Suprapubic skin (tissue), 4 donors: Measurements from ENCODE around the gene ST8SIA6. TPM values are rescaled to one million over a fixed set of nuclear protein-coding genes. Genes with fewer than 3 reads are reported as not detected.
"Not testable (repeated sequence)": the region's sequence is repeated elsewhere in the genome, so short reads cannot be mapped to it uniquely, and the experiment has no call there.

Experiments used
- DNase-seq, 2 donors: peaks; one replicate each; pipeline ENCODE4 v3.0.0-alpha.2; 2019; ENCODE audit warnings: low spot score in 2 of 2
- H3K27ac ChIP-seq: fragments of 200-600 bp; sonication (generic); one replicate; pipeline ENCODE4 v1.5.1; 2019
- H3K27me3 ChIP-seq: fragments of 200-600 bp; sonication (generic); one replicate; pipeline ENCODE4 v1.5.1; 2019
- H3K36me3 ChIP-seq: fragments of 200-600 bp; sonication (generic); one replicate; pipeline ENCODE4 v1.5.1; 2019
- H3K4me1 ChIP-seq: fragments of 200-600 bp; sonication (generic); one replicate; pipeline ENCODE4 v1.5.1; 2019
- H3K4me3 ChIP-seq: fragments of 200-600 bp; sonication (generic); one replicate; pipeline ENCODE4 v1.5.1; 2019; ENCODE audit warnings: mild to moderate bottlenecking
- H3K9me3 ChIP-seq: fragments of 200-600 bp; sonication (generic); one replicate; pipeline ENCODE4 v1.5.1; 2019
- EP300 ChIP-seq: sonication (generic); formaldehyde crosslinking; IDR thresholded peaks from one replicate; pipeline ENCODE4 v1.6.1; 2017; ENCODE audit warnings: antibody characterized with exemption
- POLR2A ChIP-seq, 2 donors: fragments of 450-650 bp; IDR thresholded peaks; one replicate each; pipeline ENCODE4 v1.6.1; 2017; ENCODE audit warnings: antibody characterized with exemption in 2 of 2, mild to moderate bottlenecking in 2 of 2, moderate library complexity in 2 of 2
- POLR2AphosphoS5 ChIP-seq, 3 donors: sonication (generic); formaldehyde crosslinking; IDR thresholded peaks; one replicate each; pipeline ENCODE4 v1.6.1; 2017; ENCODE audit warnings: antibody characterized with exemption in 3 of 3
- WGBS: methylation state at CpG from one replicate; pipeline ENCODE4 v1.1.5; 2018; 5-methylcytosine and 5-hydroxymethylcytosine counted together
- total RNA-seq, 4 donors: library from RNA; depleted of rRNA; stranded (reverse); fragments of >200 nt; gene quantifications; one replicate each; pipeline ENCODE4 v1.1.0, GENCODE V29; 2016
- TF ChIP-seq, protein P1 (sequence below), 2 donors: fragments of 200-600 bp in 1 of 2; fragments of 450-650 bp in 1 of 2; sonication (generic) in 1 of 2; IDR thresholded peaks; one replicate each; pipeline ENCODE4 v1.5.1; 2016 to 2019; ENCODE audit warnings: antibody characterized with exemption in 2 of 2, mild to moderate bottlenecking in 1 of 2, moderate library complexity in 1 of 2

ST8SIA6 gene
- total RNA-seq, 4 donors from 2014 or later = 1.2 to 5.2 (median 3.2) TPM

DNA sequence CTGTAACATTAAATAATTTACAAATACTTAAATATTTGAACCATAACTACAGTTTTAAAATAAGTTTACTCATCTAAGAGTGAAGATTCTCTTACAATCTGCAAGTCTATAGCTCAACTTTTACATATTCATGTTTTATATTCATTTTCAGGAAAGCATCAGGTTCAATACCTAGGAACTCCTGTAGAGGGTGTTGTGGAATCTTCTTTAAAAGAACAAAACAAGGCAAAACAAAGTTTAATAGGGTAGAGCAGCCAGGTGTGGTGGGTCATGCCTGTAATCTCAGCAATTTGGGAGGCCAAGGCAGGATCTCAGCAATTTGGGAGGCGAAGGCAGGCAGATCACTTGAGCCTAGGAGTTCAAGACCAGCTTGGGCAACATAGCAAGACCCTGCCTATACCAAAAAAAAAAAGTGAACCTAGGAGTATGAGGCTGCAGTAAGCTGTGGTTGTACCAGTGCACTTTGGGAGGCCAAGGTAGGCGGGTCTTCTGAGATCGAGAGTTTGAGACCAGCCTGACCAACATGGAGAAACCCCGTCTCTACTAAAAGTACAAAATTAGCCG lies 45.1 kb downstream of the ST8SIA6 start:
- Histone ChIP-seq H3K9me3 (no peaks in the 10 kb centered on the region), H3K27me3 (no peaks in the 10 kb centered on the region), H3K4me3 (no peak overlapping the region), H3K36me3 (no peaks in the 10 kb centered on the region), H3K4me1 (no peaks in the 10 kb centered on the region), H3K27ac (no peak overlapping the region)
- no peak for DNase-seq
- TF ChIP-seq EP300 (no peak), POLR2AphosphoS5 (IDR thresholded peaks at IDR 0.05) (no peak), POLR2A (IDR thresholded peaks at IDR 0.05) (no peak)
- TF ChIP-seq, protein P1, sequence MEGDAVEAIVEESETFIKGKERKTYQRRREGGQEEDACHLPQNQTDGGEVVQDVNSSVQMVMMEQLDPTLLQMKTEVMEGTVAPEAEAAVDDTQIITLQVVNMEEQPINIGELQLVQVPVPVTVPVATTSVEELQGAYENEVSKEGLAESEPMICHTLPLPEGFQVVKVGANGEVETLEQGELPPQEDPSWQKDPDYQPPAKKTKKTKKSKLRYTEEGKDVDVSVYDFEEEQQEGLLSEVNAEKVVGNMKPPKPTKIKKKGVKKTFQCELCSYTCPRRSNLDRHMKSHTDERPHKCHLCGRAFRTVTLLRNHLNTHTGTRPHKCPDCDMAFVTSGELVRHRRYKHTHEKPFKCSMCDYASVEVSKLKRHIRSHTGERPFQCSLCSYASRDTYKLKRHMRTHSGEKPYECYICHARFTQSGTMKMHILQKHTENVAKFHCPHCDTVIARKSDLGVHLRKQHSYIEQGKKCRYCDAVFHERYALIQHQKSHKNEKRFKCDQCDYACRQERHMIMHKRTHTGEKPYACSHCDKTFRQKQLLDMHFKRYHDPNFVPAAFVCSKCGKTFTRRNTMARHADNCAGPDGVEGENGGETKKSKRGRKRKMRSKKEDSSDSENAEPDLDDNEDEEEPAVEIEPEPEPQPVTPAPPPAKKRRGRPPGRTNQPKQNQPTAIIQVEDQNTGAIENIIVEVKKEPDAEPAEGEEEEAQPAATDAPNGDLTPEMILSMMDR (IDR thresholded peaks at IDR 0.05) = no peak
- 92% methylated on average over 5 of the region's 5 CpGs for WGBS

DNA sequence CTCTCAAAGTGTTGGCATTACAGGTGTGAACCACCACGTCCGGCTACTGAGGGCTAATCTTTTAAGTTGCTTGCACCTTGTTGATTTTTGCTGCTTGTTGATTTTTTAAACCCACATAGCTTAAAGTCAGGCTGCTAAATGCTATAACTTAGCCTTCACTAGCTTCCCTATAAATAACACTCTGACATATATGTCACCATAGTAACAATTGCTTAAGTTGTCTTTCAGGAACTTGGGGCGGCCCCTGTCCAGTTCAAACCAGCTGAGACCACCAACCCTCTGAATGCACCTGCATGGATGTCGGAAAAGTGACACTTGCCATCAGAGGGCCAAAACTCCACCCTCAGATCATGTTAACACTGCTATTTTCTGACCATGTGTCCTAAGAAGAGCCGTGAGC lies 47.3 kb downstream of the ST8SIA6 start:
- DNase-seq = no peak
- no peaks in the 10 kb centered on the region for H3K36me3 ChIP-seq
- no peak overlapping the region for H3K4me3 ChIP-seq
- H3K27ac ChIP-seq = no peak overlapping the region
- WGBS = 87% methylated on average over 5 of the region's 5 CpGs
- TF ChIP-seq, protein P1 (IDR thresholded peaks at IDR 0.05) = no peak
- TF ChIP-seq POLR2AphosphoS5 (IDR thresholded peaks at IDR 0.05) = no peak
- TF ChIP-seq POLR2A (IDR thresholded peaks at IDR 0.05) = no peak
- TF ChIP-seq EP300 = no peak
- H3K4me1 ChIP-seq = no peaks in the 10 kb centered on the region
- H3K9me3 ChIP-seq = no peaks in the 10 kb centered on the region
- no peaks in the 10 kb centered on the region for H3K27me3 ChIP-seq

DNA sequence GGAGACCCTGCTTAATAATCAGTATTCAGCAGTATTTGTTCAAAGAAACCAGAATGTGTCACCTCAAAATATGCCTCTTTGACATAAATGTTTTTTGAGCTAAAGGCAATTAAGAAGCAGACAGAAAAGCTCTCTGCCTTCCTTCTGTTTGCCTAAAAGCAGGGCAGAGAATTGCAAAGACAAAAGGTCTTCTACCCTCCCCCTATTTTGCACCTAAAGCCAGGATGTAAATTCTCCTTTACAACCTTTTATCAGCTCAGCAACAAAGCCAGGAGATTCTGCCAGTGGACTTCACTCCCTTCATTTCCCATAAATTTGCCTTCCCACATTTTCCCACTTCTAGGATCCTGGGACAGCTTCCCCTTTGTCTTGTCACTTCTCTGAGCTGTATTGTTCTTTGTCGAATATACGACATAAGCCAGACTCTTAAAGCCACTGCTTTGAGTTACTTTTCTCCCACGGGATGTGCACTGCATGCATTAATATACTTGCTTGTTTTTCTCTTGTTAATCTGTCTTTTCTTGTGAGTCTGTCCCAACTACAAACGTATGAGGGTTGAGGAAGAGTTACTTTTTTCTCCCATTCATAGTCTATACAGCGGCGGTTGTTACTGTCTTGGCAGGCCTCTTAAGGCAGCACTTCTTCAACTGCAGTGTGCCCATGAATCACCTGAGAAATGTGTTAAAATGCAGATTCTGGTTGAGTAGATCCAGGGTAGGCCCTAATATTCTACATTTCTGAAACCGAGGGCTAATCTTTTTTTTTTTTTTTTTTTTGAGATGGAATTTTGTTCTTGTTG lies 48.2 kb downstream of the ST8SIA6 start:
- Histone ChIP-seq H3K9me3 (no peaks in the 10 kb centered on the region), H3K27ac (no peak overlapping the region), H3K36me3 (no peaks in the 10 kb centered on the region), H3K4me1 (no peaks in the 10 kb centered on the region), H3K4me3 (no peak overlapping the region), H3K27me3 (no peaks in the 10 kb centered on the region)
- no peak for DNase-seq
- 70% methylated on average over 7 of the region's 7 CpGs for WGBS
- TF ChIP-seq, protein P1 (IDR thresholded peaks at IDR 0.05) = no peak
- TF ChIP-seq POLR2AphosphoS5 (IDR thresholded peaks at IDR 0.05) = no peak
- no peak for TF ChIP-seq POLR2A (IDR thresholded peaks at IDR 0.05)
- TF ChIP-seq EP300 = no peak

DNA sequence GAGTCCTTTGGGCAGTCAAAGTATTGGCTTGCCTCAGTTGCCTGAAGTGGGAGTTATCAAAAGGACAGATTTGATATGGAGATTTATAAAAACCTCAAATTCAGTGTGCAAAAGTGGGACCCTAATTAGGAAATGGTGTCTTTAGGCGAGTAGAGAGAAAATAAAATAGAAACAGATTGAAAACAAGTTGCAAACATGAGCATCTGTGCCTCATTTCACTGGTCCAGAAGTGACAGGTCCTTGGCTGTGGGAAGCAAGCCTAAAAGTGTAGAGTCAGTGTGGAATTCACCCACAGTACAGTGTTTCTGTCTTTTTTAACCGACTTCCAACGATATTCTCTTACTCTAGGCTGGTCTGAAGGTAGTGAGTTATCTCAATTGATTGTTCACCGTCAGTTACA lies 51.2 kb downstream of the ST8SIA6 start:
- Histone ChIP-seq H3K36me3 (no peaks in the 10 kb centered on the region), H3K9me3 (no peaks in the 10 kb centered on the region), H3K27me3 (no peaks in the 10 kb centered on the region), H3K4me3 (no peak overlapping the region), H3K4me1 (no peaks in the 10 kb centered on the region), H3K27ac (no peak overlapping the region)
- 74% methylated on average over 4 of the region's 4 CpGs for WGBS
- no peak for DNase-seq
- TF ChIP-seq POLR2A (IDR thresholded peaks at IDR 0.05) (no peak), POLR2AphosphoS5 (IDR thresholded peaks at IDR 0.05) (no peak), EP300 (no peak)
- TF ChIP-seq, protein P1 (IDR thresholded peaks at IDR 0.05) = no peak

DNA sequence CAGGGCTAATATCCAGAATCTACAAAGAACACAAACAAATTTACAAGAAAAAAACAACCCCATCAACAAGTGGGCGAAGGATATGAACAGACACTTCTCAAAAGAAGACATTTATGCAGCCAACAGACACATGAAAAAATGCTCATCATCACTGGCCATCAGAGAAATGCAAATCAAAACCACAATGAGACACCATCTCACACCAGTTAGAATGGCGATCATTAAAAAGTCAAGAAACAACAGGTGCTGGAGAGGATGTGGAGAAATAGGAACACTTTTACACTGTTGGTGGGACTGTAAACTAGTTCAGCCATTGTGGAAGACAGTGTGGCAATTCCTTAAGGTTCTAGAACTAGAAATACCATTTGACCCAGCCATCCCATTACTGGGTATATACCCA lies 52.4 kb downstream of the ST8SIA6 start:
- DNase-seq, H3K4me1 ChIP-seq, H3K9me3 ChIP-seq, H3K36me3 ChIP-seq, H3K4me3 ChIP-seq, H3K27me3 ChIP-seq, H3K27ac ChIP-seq: not testable (repeated sequence)
- 89% methylated on average over 1 of the region's 2 CpGs for WGBS
